GM13977 (cell line): ENCODE measurements around the gene TIPRL.

Experiments
- DNase-seq: peaks from one replicate; pipeline ENCODE4 v3.0.0; 2012; ENCODE audit warnings: low spot score
- in situ Hi-C: fragments of 300-500 bp; cut with MboI; formaldehyde crosslinking; loops from one replicate; pipeline ENCODE4 v1.12.0; 2022; ENCODE audit warnings: low sequenced_read_pairs, low pct_unique_long_range_greater_than_20kb, mixed read lengths, inconsistent platforms; ENCODE audit not compliant: unreplicated experiment
- TF ChIP-seq, protein P1 (sequence below): IDR thresholded peaks from 2 replicates; pipeline ENCODE4 v1.5.1; 2012; ENCODE audit warnings: mild to moderate bottlenecking, control low read depth; ENCODE audit not compliant: insufficient read depth; ENCODE audit errors: extremely low read depth, missing control alignments

TIPRL gene

DNA sequence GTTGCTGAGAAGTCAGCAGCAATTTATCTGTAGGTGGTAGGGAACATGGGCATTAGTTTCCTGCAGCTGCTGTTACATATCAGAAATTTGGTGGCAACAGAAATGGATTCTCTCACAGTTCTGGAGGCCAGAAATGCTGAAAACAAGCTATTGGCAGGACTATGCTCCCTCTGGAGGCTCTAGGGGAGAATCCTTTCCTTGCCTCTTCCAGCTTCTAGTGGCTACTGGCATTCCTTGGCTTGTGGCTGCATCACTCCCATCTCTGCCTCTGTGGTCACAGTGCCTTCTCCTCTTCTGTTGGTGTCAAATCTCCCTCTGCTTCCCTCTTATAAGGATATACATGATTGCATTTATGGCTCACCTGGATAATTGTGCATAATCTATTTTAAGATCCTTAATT, 44.5 kb downstream of the TIPRL start:
- TF ChIP-seq, protein P1, sequence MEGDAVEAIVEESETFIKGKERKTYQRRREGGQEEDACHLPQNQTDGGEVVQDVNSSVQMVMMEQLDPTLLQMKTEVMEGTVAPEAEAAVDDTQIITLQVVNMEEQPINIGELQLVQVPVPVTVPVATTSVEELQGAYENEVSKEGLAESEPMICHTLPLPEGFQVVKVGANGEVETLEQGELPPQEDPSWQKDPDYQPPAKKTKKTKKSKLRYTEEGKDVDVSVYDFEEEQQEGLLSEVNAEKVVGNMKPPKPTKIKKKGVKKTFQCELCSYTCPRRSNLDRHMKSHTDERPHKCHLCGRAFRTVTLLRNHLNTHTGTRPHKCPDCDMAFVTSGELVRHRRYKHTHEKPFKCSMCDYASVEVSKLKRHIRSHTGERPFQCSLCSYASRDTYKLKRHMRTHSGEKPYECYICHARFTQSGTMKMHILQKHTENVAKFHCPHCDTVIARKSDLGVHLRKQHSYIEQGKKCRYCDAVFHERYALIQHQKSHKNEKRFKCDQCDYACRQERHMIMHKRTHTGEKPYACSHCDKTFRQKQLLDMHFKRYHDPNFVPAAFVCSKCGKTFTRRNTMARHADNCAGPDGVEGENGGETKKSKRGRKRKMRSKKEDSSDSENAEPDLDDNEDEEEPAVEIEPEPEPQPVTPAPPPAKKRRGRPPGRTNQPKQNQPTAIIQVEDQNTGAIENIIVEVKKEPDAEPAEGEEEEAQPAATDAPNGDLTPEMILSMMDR = no peak
- DNase-seq = no peak
- in situ Hi-C loops = no loop called here

DNA sequence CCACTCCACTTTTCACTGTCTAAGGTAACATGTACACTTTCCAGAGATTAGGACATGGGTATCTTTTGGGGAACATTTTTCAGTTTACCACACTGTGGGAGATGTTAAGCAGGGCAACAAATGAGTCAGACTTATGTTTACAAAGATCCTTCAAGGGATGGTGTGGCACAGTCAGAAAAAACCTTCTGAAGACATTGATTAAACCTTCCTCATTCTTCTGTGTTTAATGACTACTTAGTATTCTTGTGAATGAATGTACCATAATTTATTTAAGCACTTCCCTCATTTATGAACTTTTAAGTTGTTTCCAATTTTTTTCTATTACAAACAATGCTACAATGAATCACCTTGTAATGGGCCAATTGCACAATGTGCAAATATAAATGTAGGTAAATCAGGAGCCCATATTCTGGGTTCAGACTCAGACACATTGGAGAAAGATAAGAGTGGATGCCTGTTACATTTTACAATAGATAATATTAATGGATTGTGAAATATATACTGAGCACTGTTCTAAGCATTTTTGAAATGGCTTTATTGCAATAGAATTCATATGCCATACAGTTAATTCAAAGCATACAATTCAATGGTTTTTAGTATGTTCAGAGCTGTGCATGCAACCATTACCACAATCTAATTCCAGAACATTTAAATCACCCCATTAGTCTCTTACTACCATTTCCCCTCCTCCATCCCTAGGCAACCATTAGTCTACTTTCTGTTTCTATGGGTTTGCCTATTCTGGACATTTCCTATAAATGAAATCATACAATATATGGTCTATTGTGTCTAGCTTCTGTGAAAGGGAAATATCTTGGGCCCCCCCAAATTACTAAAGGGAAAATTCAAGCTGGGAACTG, 45.1 kb downstream of the TIPRL start:
- no peak for DNase-seq
- TF ChIP-seq, protein P1 = no peak

DNA sequence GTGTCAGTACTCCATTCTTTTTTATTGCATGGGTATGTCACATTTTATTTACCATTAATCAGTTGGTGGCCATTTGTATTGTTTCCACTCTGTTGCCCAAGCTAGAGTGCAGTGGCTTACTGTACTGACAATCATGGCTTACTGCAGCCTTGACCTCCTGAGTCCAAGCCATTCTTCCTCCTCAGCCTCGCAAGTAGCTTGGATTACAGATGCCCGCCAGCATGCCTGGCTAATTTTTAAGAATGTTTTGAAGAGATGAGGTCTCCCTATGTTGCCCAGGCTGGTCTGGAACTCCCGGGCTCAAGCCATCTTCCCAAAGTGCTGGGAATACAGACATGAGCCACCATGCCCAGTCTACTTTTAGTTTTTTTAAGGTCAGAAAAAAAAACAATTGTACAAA, 46.2 kb downstream of the TIPRL start:
- no peak for DNase-seq
- TF ChIP-seq, protein P1 = no peak

More for the DNA sequence above, 45.1 kb downstream of the TIPRL start:
- in situ Hi-C loops = no loop called here

DNA sequence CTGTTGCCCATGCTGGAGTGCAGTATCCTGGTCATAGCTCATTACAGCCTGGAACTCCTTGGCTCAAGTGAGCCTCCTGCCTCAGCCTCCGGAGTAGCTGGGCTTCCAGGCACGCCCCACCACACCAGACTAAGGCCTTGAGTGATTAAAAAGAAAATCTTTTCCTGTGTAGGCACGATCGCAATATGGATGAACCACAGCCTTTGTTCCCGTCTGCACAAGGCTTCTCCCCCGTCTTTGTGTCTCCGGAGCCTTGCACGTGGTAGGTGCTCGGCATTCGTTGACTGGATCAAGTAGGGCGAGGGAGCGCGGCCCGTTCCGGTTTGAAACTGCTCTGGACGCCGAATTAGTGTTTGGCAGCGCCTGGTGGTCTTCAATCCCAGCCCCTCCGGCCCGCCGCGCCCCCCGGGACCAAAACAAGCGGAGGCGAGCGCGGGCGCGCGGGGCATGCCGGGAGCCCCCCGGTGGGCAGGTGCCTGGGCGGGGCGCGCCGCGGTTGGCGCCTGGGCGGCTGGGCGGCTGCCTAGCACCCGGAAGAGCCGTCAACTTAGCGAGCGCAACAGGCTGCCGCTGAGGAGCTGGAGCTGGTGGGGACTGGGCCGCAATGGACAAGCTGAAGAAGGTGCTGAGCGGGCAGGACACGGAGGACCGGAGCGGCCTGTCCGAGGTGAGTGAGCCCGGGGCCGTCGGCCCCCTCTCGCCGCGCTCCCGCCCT, 46.9 kb downstream of the TIPRL start, which contains the start of gene SFT2D2:
Gene SFT2D2, plus strand, starts transcription at position 529 of the 715 bp plus-strand sequence. Its CDS starts 76 bp downstream, at position 605.
- in situ Hi-C loops = no loop called here
- peak; percentile 93 for DNase-seq
- TF ChIP-seq, protein P1 = no peak

More for the DNA sequence above, 46.2 kb downstream of the TIPRL start:
- in situ Hi-C loops = no loop called here

DNA sequence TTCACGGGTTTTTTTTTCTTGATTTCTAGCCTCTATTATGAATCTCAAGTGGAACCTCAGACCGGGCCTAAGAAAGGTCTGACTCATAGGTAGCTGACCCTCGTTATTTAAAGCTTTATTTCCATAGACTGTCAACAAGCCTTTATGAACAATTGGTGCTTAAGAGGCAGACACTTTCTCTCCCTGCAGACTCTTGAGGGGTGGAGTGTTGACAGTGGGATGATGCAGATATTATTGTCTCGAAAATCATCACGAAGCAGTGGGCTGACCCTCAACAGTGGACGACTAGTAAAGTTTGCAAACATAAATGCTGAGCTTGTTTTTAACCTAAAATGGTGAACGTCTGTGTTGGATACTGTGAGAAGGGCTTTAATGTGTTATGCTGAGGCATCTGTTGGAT, 48.9 kb downstream of the TIPRL start:
- in situ Hi-C loops = no loop called here
- TF ChIP-seq, protein P1 = no peak
- peak; percentile 36 for DNase-seq

DNA sequence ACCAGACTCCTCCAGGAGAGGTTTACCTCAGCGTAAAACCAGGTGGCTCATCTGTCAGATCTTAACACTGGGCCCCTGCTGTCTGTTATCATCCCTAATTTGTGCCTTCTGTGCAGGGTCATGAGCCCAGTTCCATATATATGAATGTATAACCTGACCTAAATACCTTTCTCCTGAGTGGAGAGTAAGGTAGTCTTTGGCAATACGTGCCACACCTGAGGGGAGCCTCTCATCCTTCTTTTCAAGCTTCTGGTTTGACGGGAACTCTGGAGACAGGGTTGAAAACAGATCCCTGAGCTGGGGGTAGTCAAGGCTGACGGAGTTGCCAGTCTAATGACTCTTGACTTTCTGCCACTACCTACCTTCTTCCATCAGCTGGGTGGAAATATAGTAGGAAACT, 51.1 kb downstream of the TIPRL start:
- no peak for DNase-seq
- in situ Hi-C loops = no loop called here
- TF ChIP-seq, protein P1 = no peak
